GM12873 (cell line): Measurements from ENCODE around the gene CERS2.
A peak's percentile ranks its signal among the peaks of the same experiment; 100 is the strongest.

Source experiments
- CTCF ChIP-seq: IDR thresholded peaks from 2 replicates; pipeline ENCODE4 v1.5.1; 2012; ENCODE audit warnings: low read depth, mild to moderate bottlenecking, moderate library complexity, low read length, control low read depth; ENCODE audit not compliant: insufficient read depth; ENCODE audit errors: missing control alignments

CERS2 gene

GRCh38 chr1:150995896-150996295, 21.3 kb upstream of the CERS2 start:
- TF ChIP-seq CTCF: peak; percentile 76

- TF ChIP-seq CTCF: no peak
These were observed 20.8 kb upstream of the CERS2 start for GRCh38 chr1:150995460-150995859.

- TF ChIP-seq CTCF: no peak
These were observed 19.6 kb upstream of the CERS2 start for GRCh38 chr1:150994248-150994647.

- TF ChIP-seq CTCF: no peak
These were observed 18.0 kb upstream of the CERS2 start for GRCh38 chr1:150992626-150993025.

GRCh38 chr1:150987924-150988323, 13.3 kb upstream of the CERS2 start:
- TF ChIP-seq CTCF: no peak

GRCh38 chr1:150985179-150985825, 10.7 kb upstream of the CERS2 start:
- TF ChIP-seq CTCF: no peak

GRCh38 chr1:150981805-150982712, 7.4 kb upstream of the CERS2 start, which contains the start of gene ANXA9:
Gene ANXA9 (plus strand): TSS chr1:150982292. CDS start chr1:150983106, 814 bp downstream.
- TF ChIP-seq CTCF: no peak
